NCI-H2227 (cell line): Measurements from ENCODE around the gene SAT1.
A peak's percentile ranks its signal among the peaks of the same experiment; 100 is the strongest.

Source experiments
- DNase-seq: peaks from one replicate; lab custom pipeline; 2025; ENCODE audit not compliant: unreplicated experiment; lab: John Stamatoyannopoulos, UW

Gene SAT1

GRCh38 chrX:23773601-23774175 lies 9.3 kb upstream of the SAT1 start:
- DNase-seq: no peak

- DNase-seq: no peak
These were observed 6.6 kb upstream of the SAT1 start for GRCh38 chrX:23776363-23776762.

- no peak for DNase-seq
These were observed 3.9 kb upstream of the SAT1 start for GRCh38 chrX:23779025-23779424.

- DNase-seq: no peak
These were observed 518 bp upstream of the SAT1 start for GRCh38 chrX:23782455-23782854.

- no peak for DNase-seq
These were observed 856 bp downstream of the SAT1 start for GRCh38 chrX:23783589-23784469.

- DNase-seq: no peak
These were observed 1.7 kb downstream of the SAT1 start for GRCh38 chrX:23784470-23785331.

- DNase-seq: no peak
These were observed 2.6 kb downstream of the SAT1 start for GRCh38 chrX:23785580-23785979.

- DNase-seq: no peak
These were observed 3.4 kb downstream of the SAT1 start for GRCh38 chrX:23786268-23786815.

GRCh38 chrX:23787745-23788118 lies 4.8 kb downstream of the SAT1 start:
- DNase-seq: no peak

- no peak for DNase-seq
These were observed 5.5 kb downstream of the SAT1 start for GRCh38 chrX:23788521-23788920.

- DNase-seq: no peak
These were observed 6.0 kb downstream of the SAT1 start for GRCh38 chrX:23788946-23789345.

GRCh38 chrX:23789386-23790154 lies 6.6 kb downstream of the SAT1 start:
- DNase-seq: no peak

- no peak for DNase-seq
These were observed 7.2 kb downstream of the SAT1 start for GRCh38 chrX:23790155-23790497.

- peak; percentile 94 for DNase-seq
These were observed 10.0 kb downstream of the SAT1 start for GRCh38 chrX:23792861-23793553.

GRCh38 chrX:23795221-23795620 lies 12.2 kb downstream of the SAT1 start:
- DNase-seq: no peak

GRCh38 chrX:23797371-23798128 lies 14.6 kb downstream of the SAT1 start:
- no peak for DNase-seq

- no peak for DNase-seq
These were observed 16.6 kb downstream of the SAT1 start for GRCh38 chrX:23799469-23800065.

- DNase-seq: no peak
These were observed 19.5 kb downstream of the SAT1 start for GRCh38 chrX:23802431-23802830.

GRCh38 chrX:23803931-23804381 lies 21.0 kb downstream of the SAT1 start:
- DNase-seq: no peak
